SK-N-MC (cell line): ENCODE data around the gene CMTM3.

Experiments used
- DNase-seq: peaks from one replicate; pipeline ENCODE4 v3.0.0-alpha.2; 2011; ENCODE audit warnings: low read depth, low spot score
- H3K27ac ChIP-seq: fragments of 200-600 bp; sonication (generic); 2 replicates; pipeline ENCODE4 v1.5.1; 2016; ENCODE audit warnings: mixed run types
- H3K36me3 ChIP-seq: fragments of 200-600 bp; sonication (generic); 2 replicates; pipeline ENCODE4 v1.6.1; 2017; ENCODE audit warnings: antibody characterized with exemption, low read length, mixed read lengths; ENCODE audit not compliant: insufficient read depth
- H3K4me3 ChIP-seq: fragments of 200-600 bp; sonication (generic); 2 replicates; pipeline ENCODE4 v1.5.1; 2016
- H3K9ac ChIP-seq: fragments of 200-600 bp; sonication (generic); 2 replicates; pipeline ENCODE4 v1.8.0; 2017; ENCODE audit warnings: mixed run types, mixed read lengths; ENCODE audit not compliant: insufficient read length
- H3K9me3 ChIP-seq: fragments of 200-600 bp; sonication (generic); 2 replicates; pipeline ENCODE4 v1.6.1; 2017; ENCODE audit warnings: low read depth, mild to moderate bottlenecking, antibody characterized with exemption, low read length, moderate library complexity, mixed read lengths
- EZH2 ChIP-seq: fragments of 200-600 bp; sonication (generic); IDR thresholded peaks from one replicate; pipeline ENCODE4 v1.6.1; 2017; ENCODE audit warnings: antibody characterized with exemption
- FOXP2 ChIP-seq: optimal IDR thresholded peaks from 2 replicates; pipeline ENCODE3; 2011; ENCODE audit warnings: mild to moderate bottlenecking, moderate library complexity; ENCODE audit not compliant: insufficient read depth; ENCODE audit errors: extremely low read length, control extremely low read depth
- POLR2AphosphoS5 ChIP-seq: IDR thresholded peaks from 2 replicates; pipeline ENCODE4 v1.6.1; 2012; ENCODE audit warnings: mild to moderate bottlenecking, low read depth, low read length, borderline replicate concordance

Gene CMTM3

DNA sequence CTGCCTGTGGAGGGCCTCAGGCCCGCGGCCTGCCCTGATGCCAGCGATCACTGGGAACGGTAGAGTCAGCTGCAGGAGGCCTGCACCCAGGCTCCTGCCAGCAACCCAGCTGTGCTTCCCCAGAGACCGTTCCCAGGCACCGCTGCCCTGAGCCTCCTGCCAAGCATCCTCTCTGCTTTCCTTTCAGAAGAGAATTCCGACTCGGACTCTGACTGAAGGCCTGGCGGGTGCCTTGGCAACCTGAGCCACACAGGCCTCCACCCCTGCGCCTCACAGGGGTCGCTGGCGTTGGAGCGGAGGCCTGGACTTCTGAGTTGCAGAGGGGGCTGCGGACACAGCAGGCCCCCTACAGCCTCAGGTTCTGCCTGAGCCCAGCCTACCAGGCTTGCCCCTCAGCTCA is 7.9 kb downstream of the CMTM3 start:
- Histone ChIP-seq H3K27ac (no peak overlapping the region), H3K9me3 (no peaks in the 10 kb centered on the region), H3K9ac (no peak overlapping the region), H3K4me3 (no peak overlapping the region), H3K36me3 (peaks cover 27% of the 10 kb centered on the region)
- DNase-seq, result no peak
- TF ChIP-seq FOXP2 (no peak), EZH2 (no peak), POLR2AphosphoS5 (no peak)

DNA sequence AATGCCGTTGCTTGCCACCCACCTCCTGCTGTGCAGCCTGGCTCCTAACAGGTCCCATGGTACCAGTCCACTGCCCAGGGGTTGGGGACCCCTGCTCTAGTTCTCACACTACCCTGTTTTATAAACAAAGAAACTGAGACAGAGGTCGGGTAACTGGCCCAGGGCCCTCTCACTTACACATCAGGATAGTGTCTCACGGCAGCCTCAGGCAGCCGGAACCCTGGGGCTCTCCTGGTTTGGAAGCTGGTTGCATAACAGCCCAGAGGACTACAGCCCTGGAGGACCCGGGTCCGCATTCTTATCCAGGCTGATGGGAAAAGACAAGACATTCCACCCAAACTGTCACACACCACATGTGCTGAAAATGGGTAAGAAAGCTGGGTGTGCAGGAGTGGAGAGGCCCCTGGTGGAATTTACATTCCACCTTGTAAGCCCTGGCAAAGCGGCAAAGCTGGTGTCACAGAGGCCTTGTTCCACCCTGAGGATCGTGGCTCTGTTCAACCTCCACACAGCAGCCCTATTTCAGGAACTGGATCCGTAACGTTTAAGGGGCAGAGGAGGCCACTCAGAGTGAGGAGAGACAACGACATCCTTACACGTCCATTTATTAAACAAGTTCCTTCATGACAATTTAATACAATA is 9.8 kb downstream of the CMTM3 start:
- DNase-seq, result no peak
- H3K27ac ChIP-seq, result no peak overlapping the region
- H3K9ac ChIP-seq, result no peak overlapping the region
- peaks cover 24% of the 10 kb centered on the region for H3K36me3 ChIP-seq
- no peak overlapping the region for H3K4me3 ChIP-seq
- H3K9me3 ChIP-seq, result no peaks in the 10 kb centered on the region
- TF ChIP-seq EZH2 (no peak), FOXP2 (no peak), POLR2AphosphoS5 (no peak; the same call in 1 of the 2 replicates)

DNA sequence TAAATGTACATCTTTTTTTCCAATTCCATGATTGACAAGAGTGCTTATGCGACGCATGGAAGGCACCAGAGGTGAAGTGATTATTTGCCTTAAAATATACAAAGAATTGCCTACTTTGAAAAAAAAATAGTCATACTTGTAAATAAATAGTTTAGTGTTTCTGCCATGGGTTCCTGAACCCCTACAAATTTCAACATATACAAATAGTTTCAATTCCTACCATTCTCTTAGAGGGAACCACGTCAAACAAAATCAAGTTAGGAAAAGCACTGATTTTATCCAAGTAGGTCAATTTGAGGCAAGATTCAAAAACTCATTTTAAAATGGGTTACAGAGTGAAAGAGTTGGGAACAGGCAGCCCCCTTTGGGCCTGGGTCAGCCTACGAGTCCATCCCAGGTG is 11.7 kb downstream of the CMTM3 start:
- Histone ChIP-seq H3K4me3 (no peak overlapping the region), H3K9me3 (no peaks in the 10 kb centered on the region), H3K9ac (no peak overlapping the region), H3K27ac (no peak overlapping the region), H3K36me3 (peaks cover 16% of the 10 kb centered on the region)
- TF ChIP-seq FOXP2 (no peak), EZH2 (no peak), POLR2AphosphoS5 (no peak)
- DNase-seq, result no peak

DNA sequence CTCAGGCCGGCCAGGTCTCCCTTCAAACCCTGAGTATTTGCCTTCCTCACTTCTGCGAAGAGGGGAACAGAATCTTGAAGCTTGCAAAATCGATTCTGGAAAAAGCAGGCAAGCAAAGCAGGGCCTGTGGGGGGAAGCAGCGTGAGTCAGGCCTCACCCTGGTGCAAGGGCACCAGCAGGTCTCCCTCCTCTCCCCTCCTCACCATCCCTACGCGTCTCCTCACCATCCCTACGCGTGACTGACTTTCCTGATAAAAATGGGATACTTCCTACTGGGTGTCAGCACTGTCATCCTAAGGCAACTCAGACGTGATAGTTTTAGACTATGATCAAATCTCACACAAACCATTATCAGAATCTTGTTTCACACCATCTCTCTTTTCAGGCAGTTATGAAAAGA is 12.1 kb downstream of the CMTM3 start:
- TF ChIP-seq EZH2 (no peak), POLR2AphosphoS5 (no peak), FOXP2 (no peak)
- H3K4me3 ChIP-seq, result no peak overlapping the region
- H3K36me3 ChIP-seq, result peaks cover 16% of the 10 kb centered on the region
- DNase-seq, result no peak
- H3K9me3 ChIP-seq, result no peaks in the 10 kb centered on the region
- no peak overlapping the region for H3K27ac ChIP-seq
- H3K9ac ChIP-seq, result no peak overlapping the region

DNA sequence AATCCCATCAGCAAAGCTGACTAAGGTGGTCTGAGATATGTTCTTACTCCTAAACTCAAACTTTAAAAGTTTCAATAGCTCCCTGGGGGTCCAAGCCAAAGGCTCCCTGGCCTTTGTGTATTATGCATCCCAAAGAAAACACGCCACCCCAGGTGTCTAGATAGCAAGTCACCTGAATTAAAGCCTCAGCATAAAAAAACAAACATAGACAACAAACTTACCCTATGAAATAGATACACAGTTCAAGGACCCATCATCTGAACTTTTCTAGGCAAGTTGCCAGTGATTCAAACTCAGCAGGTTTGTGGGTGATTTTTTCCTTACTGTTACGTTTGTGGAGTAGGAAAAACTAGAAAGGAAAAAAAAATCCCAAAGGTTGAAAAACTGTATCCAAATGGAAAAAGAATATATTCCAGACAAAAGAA is 12.5 kb downstream of the CMTM3 start:
- H3K4me3 ChIP-seq, result no peak overlapping the region
- no peak for DNase-seq
- no peak for TF ChIP-seq POLR2AphosphoS5
- TF ChIP-seq FOXP2, result no peak
- no peak for TF ChIP-seq EZH2
- H3K9ac ChIP-seq, result no peak overlapping the region
- peaks cover 16% of the 10 kb centered on the region for H3K36me3 ChIP-seq
- H3K27ac ChIP-seq, result no peak overlapping the region
- no peaks in the 10 kb centered on the region for H3K9me3 ChIP-seq

DNA sequence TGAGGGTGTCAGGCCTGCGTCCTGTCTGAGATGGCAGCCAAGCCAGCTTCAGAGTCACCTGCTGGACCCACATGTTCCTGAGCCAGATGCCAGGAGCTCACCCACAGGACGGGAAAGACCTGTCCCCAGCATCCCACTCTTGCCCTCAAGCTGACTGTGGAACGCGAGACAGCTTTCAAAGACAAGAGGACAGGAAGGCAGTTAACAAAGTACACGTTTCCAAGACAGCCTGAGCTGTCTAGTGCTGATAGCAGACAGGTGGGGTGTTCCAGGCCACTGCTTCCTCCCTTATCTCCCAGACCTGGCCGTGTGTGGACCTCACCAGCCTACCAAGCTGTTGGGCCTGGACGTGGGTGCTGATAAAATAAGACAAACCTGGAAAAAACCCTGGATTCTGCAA is 13.2 kb downstream of the CMTM3 start:
- Histone ChIP-seq H3K4me3 (no peak overlapping the region), H3K36me3 (peaks cover 10% of the 10 kb centered on the region), H3K9me3 (no peaks in the 10 kb centered on the region), H3K9ac (no peak overlapping the region), H3K27ac (no peak overlapping the region)
- no peak for DNase-seq
- TF ChIP-seq EZH2 (no peak), POLR2AphosphoS5 (no peak), FOXP2 (no peak)

DNA sequence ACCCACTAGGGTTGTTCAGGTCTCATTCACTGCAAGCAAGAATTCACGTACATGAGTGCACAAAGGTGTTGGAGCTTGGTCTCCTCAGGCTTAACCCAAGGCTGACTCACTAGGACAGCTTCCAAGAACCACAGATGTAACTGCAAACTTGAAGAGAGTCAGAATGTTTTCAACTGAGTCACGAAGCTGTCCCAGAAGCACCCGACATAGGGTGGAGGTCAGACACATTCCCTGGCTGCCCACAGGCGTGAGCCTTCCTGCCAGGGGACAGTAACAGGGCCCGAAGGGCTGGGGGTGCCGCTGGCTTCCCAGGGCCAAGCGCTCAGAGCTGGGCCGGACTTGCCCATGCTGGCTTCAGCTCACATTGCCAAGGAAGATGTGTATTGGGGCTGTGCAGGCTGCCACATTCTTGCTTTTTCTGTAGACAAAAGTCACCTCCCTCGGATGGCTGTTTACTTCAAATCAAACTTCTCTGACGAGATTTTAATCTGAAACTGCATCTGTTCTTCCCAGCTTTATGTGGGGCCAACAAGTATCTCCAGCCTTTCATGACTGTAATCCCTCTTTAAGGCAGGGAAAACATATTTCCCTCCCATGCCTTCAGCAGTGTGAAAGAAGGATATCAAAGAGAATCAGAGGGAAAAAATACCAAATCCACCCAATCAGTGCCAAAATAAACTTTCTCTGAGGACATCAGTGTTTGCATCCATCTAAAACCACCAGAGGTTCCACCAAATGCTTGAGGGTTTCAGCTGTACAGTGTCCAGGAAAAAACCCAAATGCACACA is 14.3 kb downstream of the CMTM3 start:
- Histone ChIP-seq H3K9ac (no peak overlapping the region), H3K27ac (peak overlapping the region; percentile 71), H3K4me3 (no peak overlapping the region), H3K9me3 (no peaks in the 10 kb centered on the region), H3K36me3 (no peaks in the 10 kb centered on the region; the same call in none of the 2 replicates)
- DNase-seq, result no peak
- TF ChIP-seq FOXP2 (no peak), EZH2 (no peak), POLR2AphosphoS5 (no peak)

DNA sequence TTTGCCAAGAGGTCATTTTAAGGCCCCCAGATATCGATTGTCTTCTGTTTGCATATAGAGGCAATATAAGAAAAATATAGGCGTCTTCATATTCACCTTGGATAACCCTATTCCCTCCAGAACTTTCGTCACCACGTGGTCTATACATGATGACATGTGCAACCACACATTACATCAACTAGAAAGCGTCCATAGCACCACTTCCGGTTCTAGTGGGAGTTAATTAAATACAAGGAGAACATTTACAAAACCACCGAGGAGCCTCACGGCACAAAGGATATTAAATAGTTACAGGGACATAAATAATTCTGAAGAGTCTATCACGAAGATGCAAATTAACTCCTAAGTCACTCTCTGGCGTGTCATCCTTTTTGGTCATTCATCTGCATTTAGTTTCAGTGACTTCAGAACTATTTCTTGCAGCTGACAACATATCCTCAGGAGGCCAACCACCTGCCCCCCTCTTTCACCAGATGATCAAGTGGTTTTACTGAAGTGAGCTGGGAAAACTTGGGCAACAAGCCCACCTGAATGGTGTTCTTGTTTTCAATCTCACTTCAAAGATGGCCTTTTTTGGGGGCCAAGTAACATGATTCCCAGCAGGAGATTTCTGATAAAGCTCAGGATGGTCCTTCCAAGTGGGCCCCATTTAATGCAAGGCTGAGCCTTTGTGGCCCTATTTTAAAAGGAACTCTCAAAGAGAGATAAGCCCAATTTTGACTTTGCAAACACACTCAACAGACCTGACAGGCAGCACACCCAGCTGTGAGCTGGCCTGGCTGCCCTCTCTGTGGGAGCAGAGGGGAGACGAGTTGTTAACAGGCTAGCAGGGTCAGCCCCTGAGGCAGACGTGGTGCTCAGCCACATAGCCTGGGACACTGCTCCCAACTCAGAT is 15.3 kb downstream of the CMTM3 start:
- Histone ChIP-seq H3K27ac (peak overlapping the region; percentile 71), H3K9me3 (no peaks in the 10 kb centered on the region), H3K4me3 (no peak overlapping the region; the same call in 1 of the 2 replicates), H3K9ac (no peak overlapping the region), H3K36me3 (no peaks in the 10 kb centered on the region)
- DNase-seq, result peak; percentile 44
- TF ChIP-seq FOXP2 (no peak), EZH2 (no peak), POLR2AphosphoS5 (peak; percentile 18; the same call in 1 of the 2 replicates)
